SH-SY5Y (cell line): Measurements from ENCODE around the gene GABRR1.

Experiments used
- GATA2 ChIP-seq: IDR thresholded peaks from 2 replicates; pipeline ENCODE4 v1.6.1; 2011; ENCODE audit warnings: mild to moderate bottlenecking, low read depth, low read length
- GATA3 ChIP-seq: IDR thresholded peaks from 2 replicates; pipeline ENCODE4 v1.6.1; 2011; ENCODE audit warnings: low read depth, mild to moderate bottlenecking, low read length, moderate library complexity

GRCh38 chr6:89198235-89198634, 18.9 kb downstream of the GABRR1 start:
- no peak for TF ChIP-seq GATA2
- TF ChIP-seq GATA3, result no peak
